HG03460 (cell line): Measurements from ENCODE around the gene YLPM1.

Experiments
- ATAC-seq: cut with Tn5 transposase; IDR thresholded peaks from one replicate; pipeline ENCODE4 v1.9.1; 2021; ENCODE audit not compliant: unreplicated experiment

YLPM1 gene

GRCh38 chr14:74865156-74865555 is 102.0 kb downstream of the YLPM1 start:
- ATAC-seq: no peak

GRCh38 chr14:74866708-74867389 is 103.7 kb downstream of the YLPM1 start:
- no peak for ATAC-seq

DNA sequence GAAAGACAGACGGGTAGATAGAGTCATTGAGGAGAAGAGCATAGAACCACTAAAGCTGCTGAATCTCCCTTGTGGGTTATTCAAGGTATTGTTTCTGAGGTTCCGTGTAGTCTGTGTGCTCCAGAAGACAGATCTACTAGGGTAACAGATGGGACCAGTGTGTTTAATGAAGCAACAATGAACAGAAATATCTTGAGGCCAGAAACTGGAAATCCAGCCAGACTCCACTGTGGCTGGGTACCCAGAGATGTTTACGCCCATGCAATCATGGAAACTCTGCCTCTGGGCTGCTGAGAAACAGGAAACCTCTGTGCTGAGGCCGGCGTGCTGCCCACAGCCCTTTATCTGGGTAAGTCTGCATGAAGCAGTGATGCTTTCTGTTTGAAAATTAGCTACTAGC is 104.6 kb downstream of the YLPM1 start:
- ATAC-seq: no peak

- no peak for ATAC-seq
Observed at GRCh38 chr14:74868739-74869138, 105.6 kb downstream of the YLPM1 start.

GRCh38 chr14:74871819-74872218 is 108.7 kb downstream of the YLPM1 start:
- ATAC-seq: no peak

DNA sequence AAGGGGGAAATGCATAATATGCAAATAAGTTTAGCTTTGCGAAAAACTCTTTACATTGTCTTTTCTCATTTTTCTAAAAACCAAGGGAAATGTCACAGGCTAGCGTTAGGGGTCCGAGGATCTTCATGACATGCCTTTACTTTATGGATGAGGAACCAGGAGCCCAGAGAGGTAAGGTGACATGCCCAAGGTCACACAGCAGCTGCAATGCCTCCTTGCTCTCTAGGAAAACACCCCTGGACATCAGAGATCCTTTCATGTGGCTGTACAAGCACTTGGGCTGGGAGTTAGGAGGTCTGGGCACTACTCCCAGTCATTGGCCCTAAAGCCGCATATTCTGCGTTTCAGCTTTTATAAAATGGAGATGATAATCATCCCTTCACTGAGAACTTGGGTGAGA is 112.1 kb downstream of the YLPM1 start:
- no peak for ATAC-seq

GRCh38 chr14:74875941-74876913 is 113.1 kb downstream of the YLPM1 start, which contains the start of gene PROX2:
TSS of gene PROX2 (minus strand) at chr14:74876145. CDS start at chr14:74863834, 12,311 bp downstream.
- ATAC-seq: no peak

GRCh38 chr14:74879427-74880182 is 116.5 kb downstream of the YLPM1 start:
- ATAC-seq: no peak

GRCh38 chr14:74881431-74882102 is 118.5 kb downstream of the YLPM1 start, which contains the start of gene DLST:
TSS of gene DLST (plus strand) at chr14:74881916. CDS start at chr14:74881954, 38 bp downstream.
- ATAC-seq: peak; percentile 89

- peak; percentile 24 for ATAC-seq
Observed at GRCh38 chr14:74882103-74882920, 119.2 kb downstream of the YLPM1 start.
